Panc1 (cell line): ENCODE data around the gene CWC27.

Experiments used
- POLR2AphosphoS5 ChIP-seq: IDR thresholded peaks from 2 replicates; pipeline ENCODE4 v1.6.1; 2012; ENCODE audit warnings: mild to moderate bottlenecking, low read depth, low read length, moderate library complexity
- SIN3A ChIP-seq: IDR thresholded peaks from 2 replicates; pipeline ENCODE4 v1.6.1; 2012; ENCODE audit warnings: low read depth, mild to moderate bottlenecking, low read length, moderate library complexity, borderline replicate concordance; ENCODE audit not compliant: insufficient read depth
- TCF7L2 ChIP-seq: IDR thresholded peaks from 2 replicates; pipeline ENCODE4 v1.6.1; 2011; ENCODE audit warnings: mild to moderate bottlenecking, low read depth, low read length, inconsistent platforms
- TF ChIP-seq, protein P1 (sequence below): fragments of 450-650 bp; IDR thresholded peaks from 2 replicates; pipeline ENCODE4 v1.5.1; 2017; ENCODE audit warnings: mild to moderate bottlenecking
- TF ChIP-seq, protein P2 (sequence below), 2 experiments: IDR thresholded peaks; 2 replicates each; pipeline ENCODE4 v1.6.1; 2011 to 2012; ENCODE audit warnings: low read depth in 2 of 2, control low read depth in 1 of 2, low read length in 1 of 2, mild to moderate bottlenecking in 1 of 2, moderate library complexity in 1 of 2; ENCODE audit not compliant: insufficient read depth in 1 of 2

DNA sequence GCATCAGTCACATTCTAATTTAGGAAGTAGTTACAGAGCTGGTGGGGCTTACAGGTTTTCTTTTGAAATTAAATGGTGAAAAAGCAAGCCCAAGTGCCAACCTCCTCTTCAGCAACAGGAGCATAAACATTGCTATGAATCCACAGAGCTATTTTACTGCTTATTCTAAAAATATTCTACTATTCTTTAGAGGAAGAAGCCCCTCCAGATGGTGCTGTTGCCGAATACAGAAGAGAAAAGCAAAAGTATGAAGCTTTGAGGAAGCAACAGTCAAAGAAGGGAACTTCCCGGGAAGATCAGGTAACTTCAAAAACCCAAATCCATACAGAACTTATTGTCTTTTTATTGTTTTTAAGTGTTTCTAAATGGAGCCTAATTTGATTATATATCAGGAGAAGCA, 202.8 kb downstream of the CWC27 start:
- TF ChIP-seq, protein P1, sequence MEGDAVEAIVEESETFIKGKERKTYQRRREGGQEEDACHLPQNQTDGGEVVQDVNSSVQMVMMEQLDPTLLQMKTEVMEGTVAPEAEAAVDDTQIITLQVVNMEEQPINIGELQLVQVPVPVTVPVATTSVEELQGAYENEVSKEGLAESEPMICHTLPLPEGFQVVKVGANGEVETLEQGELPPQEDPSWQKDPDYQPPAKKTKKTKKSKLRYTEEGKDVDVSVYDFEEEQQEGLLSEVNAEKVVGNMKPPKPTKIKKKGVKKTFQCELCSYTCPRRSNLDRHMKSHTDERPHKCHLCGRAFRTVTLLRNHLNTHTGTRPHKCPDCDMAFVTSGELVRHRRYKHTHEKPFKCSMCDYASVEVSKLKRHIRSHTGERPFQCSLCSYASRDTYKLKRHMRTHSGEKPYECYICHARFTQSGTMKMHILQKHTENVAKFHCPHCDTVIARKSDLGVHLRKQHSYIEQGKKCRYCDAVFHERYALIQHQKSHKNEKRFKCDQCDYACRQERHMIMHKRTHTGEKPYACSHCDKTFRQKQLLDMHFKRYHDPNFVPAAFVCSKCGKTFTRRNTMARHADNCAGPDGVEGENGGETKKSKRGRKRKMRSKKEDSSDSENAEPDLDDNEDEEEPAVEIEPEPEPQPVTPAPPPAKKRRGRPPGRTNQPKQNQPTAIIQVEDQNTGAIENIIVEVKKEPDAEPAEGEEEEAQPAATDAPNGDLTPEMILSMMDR, result no peak
- TF ChIP-seq, protein P2, sequence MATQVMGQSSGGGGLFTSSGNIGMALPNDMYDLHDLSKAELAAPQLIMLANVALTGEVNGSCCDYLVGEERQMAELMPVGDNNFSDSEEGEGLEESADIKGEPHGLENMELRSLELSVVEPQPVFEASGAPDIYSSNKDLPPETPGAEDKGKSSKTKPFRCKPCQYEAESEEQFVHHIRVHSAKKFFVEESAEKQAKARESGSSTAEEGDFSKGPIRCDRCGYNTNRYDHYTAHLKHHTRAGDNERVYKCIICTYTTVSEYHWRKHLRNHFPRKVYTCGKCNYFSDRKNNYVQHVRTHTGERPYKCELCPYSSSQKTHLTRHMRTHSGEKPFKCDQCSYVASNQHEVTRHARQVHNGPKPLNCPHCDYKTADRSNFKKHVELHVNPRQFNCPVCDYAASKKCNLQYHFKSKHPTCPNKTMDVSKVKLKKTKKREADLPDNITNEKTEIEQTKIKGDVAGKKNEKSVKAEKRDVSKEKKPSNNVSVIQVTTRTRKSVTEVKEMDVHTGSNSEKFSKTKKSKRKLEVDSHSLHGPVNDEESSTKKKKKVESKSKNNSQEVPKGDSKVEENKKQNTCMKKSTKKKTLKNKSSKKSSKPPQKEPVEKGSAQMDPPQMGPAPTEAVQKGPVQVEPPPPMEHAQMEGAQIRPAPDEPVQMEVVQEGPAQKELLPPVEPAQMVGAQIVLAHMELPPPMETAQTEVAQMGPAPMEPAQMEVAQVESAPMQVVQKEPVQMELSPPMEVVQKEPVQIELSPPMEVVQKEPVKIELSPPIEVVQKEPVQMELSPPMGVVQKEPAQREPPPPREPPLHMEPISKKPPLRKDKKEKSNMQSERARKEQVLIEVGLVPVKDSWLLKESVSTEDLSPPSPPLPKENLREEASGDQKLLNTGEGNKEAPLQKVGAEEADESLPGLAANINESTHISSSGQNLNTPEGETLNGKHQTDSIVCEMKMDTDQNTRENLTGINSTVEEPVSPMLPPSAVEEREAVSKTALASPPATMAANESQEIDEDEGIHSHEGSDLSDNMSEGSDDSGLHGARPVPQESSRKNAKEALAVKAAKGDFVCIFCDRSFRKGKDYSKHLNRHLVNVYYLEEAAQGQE (IDR thresholded peaks at IDR 0.05; ENCODE audit: insufficient read depth in 1 of 2, low read depth in 2 of 2, low read length in 1 of 2), result no peak
- TF ChIP-seq POLR2AphosphoS5 (no peak), TCF7L2 (no peak), SIN3A (no peak)
